Measurements from ENCODE around the gene THBS3. TPM values are rescaled to one million over a fixed set of nuclear protein-coding genes. Genes with fewer than 3 reads are reported as not detected.

THBS3 gene
- total and polyA plus RNA-seq, 9 of the 15 experiments (the other 6 are each of a cell fraction or from before 2014, with no cell fraction given): 0.59 to 8.3 (median 3.2) TPM

DNA sequence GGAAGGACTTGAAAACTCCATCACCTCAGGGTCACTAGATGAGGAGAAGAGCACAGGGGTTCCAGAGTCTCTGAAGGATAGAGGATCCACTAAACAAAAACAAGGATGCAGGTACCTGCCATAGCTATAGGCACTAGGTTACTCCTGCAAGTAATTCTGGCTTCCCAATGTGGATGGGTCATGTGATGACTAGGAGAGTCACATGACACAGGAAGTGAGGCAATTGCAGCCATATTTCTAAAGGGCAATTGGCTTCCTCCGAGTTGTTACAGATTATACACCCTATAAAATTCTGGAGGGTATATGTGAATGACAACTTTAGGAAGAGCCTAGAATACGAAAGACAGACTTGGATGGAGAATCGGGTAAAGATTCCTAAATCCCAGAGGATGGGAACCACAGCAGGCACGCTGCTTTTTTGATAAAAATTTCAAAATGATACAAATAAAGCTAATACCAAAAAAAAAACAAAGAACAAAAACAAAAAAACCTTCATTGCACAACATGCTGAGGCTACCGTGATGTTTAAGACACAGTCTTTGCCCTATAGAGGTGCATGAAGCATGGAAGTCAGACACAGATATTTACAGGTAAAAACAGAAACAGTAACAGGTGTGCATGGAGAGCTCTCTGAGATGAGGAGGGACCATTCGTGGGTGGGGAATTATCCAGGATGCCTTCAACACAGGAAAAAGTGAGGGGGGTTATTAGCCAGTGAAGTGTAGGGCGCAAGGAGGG, 11.3 kb upstream of the THBS3 start (continued):
- no peak for TF ChIP-seq HOMEZ (CRISPR knock-in tag; IDR thresholded peaks at IDR 0.05)
- TF ChIP-seq ZNF395 (CRISPR knock-in tag; IDR thresholded peaks at IDR 0.05): peak; percentile 69
- TF ChIP-seq ZNF444 (CRISPR knock-in tag; IDR thresholded peaks at IDR 0.05): no peak
- peak; percentile 17; the same call in 1 of the 2 replicates for TF ChIP-seq MIER1 (IDR thresholded peaks at IDR 0.05; ENCODE audit: low read depth)
- TF ChIP-seq, protein P1, sequence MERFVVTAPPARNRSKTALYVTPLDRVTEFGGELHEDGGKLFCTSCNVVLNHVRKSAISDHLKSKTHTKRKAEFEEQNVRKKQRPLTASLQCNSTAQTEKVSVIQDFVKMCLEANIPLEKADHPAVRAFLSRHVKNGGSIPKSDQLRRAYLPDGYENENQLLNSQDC (CRISPR knock-in tag; IDR thresholded peaks at IDR 0.05): no peak
- TF ChIP-seq ESRRB (CRISPR knock-in tag; IDR thresholded peaks at IDR 0.05; ENCODE audit: borderline replicate concordance): no peak
- TF ChIP-seq GTF2B (IDR thresholded peaks at IDR 0.05; ENCODE audit: extremely low read depth, insufficient read length): no peak
- TF ChIP-seq RFX7 (CRISPR knock-in tag; IDR thresholded peaks at IDR 0.05): no peak
- TF ChIP-seq, protein P2, sequence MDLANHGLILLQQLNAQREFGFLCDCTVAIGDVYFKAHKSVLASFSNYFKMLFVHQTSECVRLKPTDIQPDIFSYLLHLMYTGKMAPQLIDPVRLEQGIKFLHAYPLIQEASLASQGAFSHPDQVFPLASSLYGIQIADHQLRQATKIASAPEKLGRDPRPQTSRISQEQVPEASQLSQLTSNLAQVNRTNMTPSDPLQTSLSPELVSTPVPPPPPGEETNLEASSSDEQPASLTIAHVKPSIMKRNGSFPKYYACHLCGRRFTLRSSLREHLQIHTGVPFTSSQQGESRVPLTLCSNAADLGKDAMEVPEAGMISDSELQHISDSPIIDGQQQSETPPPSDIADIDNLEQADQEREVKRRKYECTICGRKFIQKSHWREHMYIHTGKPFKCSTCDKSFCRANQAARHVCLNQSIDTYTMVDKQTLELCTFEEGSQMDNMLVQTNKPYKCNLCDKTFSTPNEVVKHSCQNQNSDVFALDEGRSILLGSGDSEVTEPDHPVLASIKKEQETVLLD (IDR thresholded peaks at IDR 0.05): no peak
- no peak for TF ChIP-seq RBM39 (optimal IDR thresholded peaks at IDR 0.05; ENCODE audit: low read depth, low read length)
- no peak for TF ChIP-seq RBM34 (IDR thresholded peaks at IDR 0.05; ENCODE audit: borderline replicate concordance, insufficient read depth, low read length)
- no peak for TF ChIP-seq ZNF785 (CRISPR knock-in tag; IDR thresholded peaks at IDR 0.05)
- TF ChIP-seq POLR2B (IDR thresholded peaks at IDR 0.05; ENCODE audit: low read depth, partially characterized antibody): no peak
- TF ChIP-seq RBM15 (IDR thresholded peaks at IDR 0.05; ENCODE audit: insufficient read depth, low read length): no peak
- TF ChIP-seq ZC3H4 (CRISPR knock-in tag; IDR thresholded peaks at IDR 0.05; ENCODE audit: borderline replicate concordance): no peak
- TF ChIP-seq ZNF263 (CRISPR knock-in tag; IDR thresholded peaks at IDR 0.05; ENCODE audit: borderline replicate concordance): no peak
- no peak for TF ChIP-seq ZBTB26 (CRISPR knock-in tag; IDR thresholded peaks at IDR 0.05)
- peak; percentile 84 for TF ChIP-seq ELF2 (CRISPR knock-in tag; IDR thresholded peaks at IDR 0.05)
- TF ChIP-seq ETV5 (CRISPR knock-in tag; IDR thresholded peaks at IDR 0.05; ENCODE audit: low read depth): no peak
